HepG2 (cell line): ENCODE results near the gene LZTS2. TPM values are rescaled to one million over a fixed set of nuclear protein-coding genes. Genes with fewer than 3 reads are reported as not detected.

Source experiments
- ATAC-seq: fragments of 200-7000 bp; cut with Tn5 transposase; 3 replicates; pipeline ENCODE4 v1.9.1; 2020; ENCODE audit warnings: mild to moderate bottlenecking, moderate library complexity
- BruUV-seq: library from RNA; stranded (reverse); fragments of 400-500 nt; replicated peaks from 2 replicates; lab custom pipeline; 2021; lab: Mats Ljungman, UMichigan
- CTCF ChIA-PET: fragments of 300-600 bp; formaldehyde crosslinking; extraction: SDS; loops from one replicate; lab custom pipeline; 2021; ENCODE audit warnings: low total read pairs, inconsistent platforms, low intra/inter-chr PET ratio; lab: Yijun Ruan, JAX
- POLR2A ChIA-PET: fragments of 350-600 bp; sonication (Branson Sonifier 250); formaldehyde crosslinking; loops from one replicate; lab custom pipeline; 2020; ENCODE audit warnings: antibody characterized with exemption, inconsistent platforms; lab: Yijun Ruan, JAX
- DNase-seq: peaks from one replicate; pipeline ENCODE4 v3.0.0-alpha.2; 2015; ENCODE audit warnings: low spot score
- FAIRE-seq: peaks from 3 replicates; lab custom pipeline; 2011; peaks lifted over from hg19 to GRCh38; lab: Jason Lieb, UNC
- H2AFZ ChIP-seq: one replicate; pipeline ENCODE4 v1.6.1; 2011; ENCODE audit warnings: low read length, inconsistent platforms
- H3K27ac ChIP-seq: fragments of 300-600 bp; 3 replicates; pipeline ENCODE4 v1.8.0; 2011; ENCODE audit warnings: mixed run types, mild to moderate bottlenecking, mixed read lengths, low read length, inconsistent platforms; ENCODE audit not compliant: insufficient read depth; ENCODE audit errors: extremely low read length
- H3K27me3 ChIP-seq, 2 experiments: fragments of 200-600 bp in 1 of 2; 2 replicates in 1 of 2; 3 replicates in 1 of 2; pipeline versions ENCODE4 v1.6.0 to v1.8.0; 2011; ENCODE audit warnings: low read length in 2 of 2, mild to moderate bottlenecking in 2 of 2, moderate library complexity in 2 of 2, inconsistent platforms in 1 of 2; ENCODE audit not compliant: insufficient read depth in 2 of 2, control insufficient read depth in 1 of 2
- H3K36me3 ChIP-seq, 2 experiments: fragments of 200-600 bp in 1 of 2; replicated peaks in 1 of 2; 2 replicates in 1 of 2; 3 replicates in 1 of 2; pipeline versions ENCODE4 v1.5.1 to v1.8.0; 2011; ENCODE audit warnings: low read length in 2 of 2, inconsistent platforms in 1 of 2; ENCODE audit not compliant: insufficient read depth in 2 of 2, control insufficient read depth in 1 of 2
- H3K4me1 ChIP-seq: 2 replicates; pipeline ENCODE4 v1.5.1; 2012; ENCODE audit warnings: low read length, inconsistent platforms; ENCODE audit not compliant: insufficient read depth
- H3K4me2 ChIP-seq: 2 replicates; pipeline ENCODE4 v1.6.0; 2011; ENCODE audit warnings: low read depth, low read length, inconsistent platforms
- H3K4me3 ChIP-seq, 3 experiments: fragments of 200-600 bp in 1 of 3; sonication (generic), shearing (Covaris generic) in 1 of 3; replicated peaks in 1 of 3; 2 replicates each; pipeline ENCODE4 v1.5.1; 2011 to 2016; ENCODE audit warnings: low read length in 3 of 3, inconsistent platforms in 2 of 3, low read depth in 2 of 3, mild to moderate bottlenecking in 2 of 3, control low read depth in 1 of 3, mixed read lengths in 1 of 3; ENCODE audit not compliant: insufficient read depth in 1 of 3
- H3K79me2 ChIP-seq: one replicate; pipeline ENCODE4 v1.6.1; 2011; ENCODE audit warnings: low read length, inconsistent platforms; ENCODE audit not compliant: insufficient read depth
- H3K9ac ChIP-seq: 2 replicates; pipeline ENCODE4 v1.6.0; 2011; ENCODE audit warnings: mild to moderate bottlenecking, low read depth, low read length, inconsistent platforms; ENCODE audit not compliant: insufficient read depth
- H3K9me3 ChIP-seq: 2 replicates; pipeline ENCODE4 v1.5.1; 2012; ENCODE audit warnings: mild to moderate bottlenecking, low read length
- H4K20me1 ChIP-seq: 2 replicates; pipeline ENCODE4 v1.6.0; 2011; ENCODE audit warnings: inconsistent platforms, mild to moderate bottlenecking, low read length, moderate library complexity; ENCODE audit not compliant: insufficient read depth
- ASH2L ChIP-seq: fragments of 300-600, 200-600 bp; sonication (generic); IDR thresholded peaks from 2 replicates; pipeline ENCODE4 v1.7.0; 2017; ENCODE audit warnings: low read depth, mild to moderate bottlenecking, moderate library complexity, mixed read lengths, low read length; ENCODE audit not compliant: insufficient read length
- BRF2 ChIP-seq: sonication (generic); formaldehyde crosslinking; IDR thresholded peaks from 2 replicates; pipeline ENCODE4 v1.8.1; 2022; ENCODE audit warnings: mild to moderate bottlenecking, missing genetic modification reagents
- CEBPG ChIP-seq: IDR thresholded peaks from 2 replicates; pipeline ENCODE4 v1.6.1; 2016
- DNMT3B ChIP-seq: conservative IDR thresholded peaks from 2 replicates; pipeline ENCODE4 v1.6.1; 2016; ENCODE audit warnings: missing biosample characterization, control low read depth
- POGK ChIP-seq: sonication (generic); formaldehyde crosslinking; conservative IDR thresholded peaks from 2 replicates; pipeline ENCODE4 v1.8.0; 2022; ENCODE audit warnings: mild to moderate bottlenecking, moderate library complexity, missing genetic modification reagents
- PTBP1 ChIP-seq: fragments of 200-400 bp; formaldehyde crosslinking; IDR thresholded peaks from 2 replicates; pipeline ENCODE4 v1.6.1; 2018; ENCODE audit warnings: low read length, low read depth; ENCODE audit not compliant: poor library complexity, severe bottlenecking
- REXO4 ChIP-seq: sonication (generic); formaldehyde crosslinking; IDR thresholded peaks from 2 replicates; pipeline ENCODE4 v1.8.0; 2022; ENCODE audit warnings: missing genetic modification reagents, mild to moderate bottlenecking, borderline replicate concordance
- SNAPC2 ChIP-seq: sonication (generic); formaldehyde crosslinking; IDR thresholded peaks from 2 replicates; pipeline ENCODE4 v1.8.1; 2022; ENCODE audit warnings: mild to moderate bottlenecking, missing genetic modification reagents
- SP2 ChIP-seq: sonication (generic); formaldehyde crosslinking; IDR thresholded peaks from 2 replicates; pipeline ENCODE4 v1.5.1; 2020; ENCODE audit warnings: mild to moderate bottlenecking, missing genetic modification reagents
- ZNF580 ChIP-seq: IDR thresholded peaks from 2 replicates; pipeline ENCODE4 v1.6.1; 2016; ENCODE audit warnings: low read depth, borderline replicate concordance
- WGBS: methylation state at CpG from one replicate; pipeline ENCODE4 v1.1.6; 2017; ENCODE audit warnings: low lambda C conversion rate; 5-methylcytosine and 5-hydroxymethylcytosine counted together
- in situ Hi-C: cut with HindIII; loops from 2 replicates; pipeline ENCODE4 v1.10.0; 2017; ENCODE audit warnings: low pct_unique_long_range_greater_than_20kb; ENCODE audit not compliant: extremely low pct_ligation_motif_present
- intact Hi-C: fragments of 100-400 bp; cut with micrococcal nuclease; formaldehyde crosslinking; loops from one replicate; pipeline ENCODE4 v1.10.0; 2022; ENCODE audit not compliant: unreplicated experiment
- polyA plus RNA-seq, 8 experiments: library from polyadenylated mRNA; depleted of rRNA in 3 of 8; stranded (reverse) in 7 of 8; unstranded in 1 of 8; fragments of >200 nt; fragmentation: Illumina TruSeq in 4 of 8; extraction: Trizol in 4 of 8; gene quantifications; 2 replicates each; pipeline versions ENCODE4 v1.2.1 to v1.2.3, GENCODE V29; 2011 to 2016; ENCODE audit warnings: low read depth in 4 of 8, missing spikeins in 1 of 8, mixed read lengths in 1 of 8; ENCODE audit not compliant: insufficient read depth in 1 of 8
- total RNA-seq, 5 experiments: library from RNA; depleted of rRNA; stranded (reverse); fragments of >200 nt; fragmentation: Illumina TruSeq; extraction: Trizol; gene quantifications; 2 replicates each; pipeline ENCODE4 v1.2.3, GENCODE V29; 2016; ENCODE audit warnings: low read depth in 1 of 5
- TF ChIP-seq, protein P1 (sequence below): sonication (generic); formaldehyde crosslinking; IDR thresholded peaks from 2 replicates; pipeline ENCODE4 v1.5.0; 2020; ENCODE audit warnings: mild to moderate bottlenecking, missing genetic modification reagents
- TF ChIP-seq, protein P2 (sequence below): sonication (generic); formaldehyde crosslinking; IDR thresholded peaks from 2 replicates; pipeline ENCODE4 v1.5.1; 2020; ENCODE audit warnings: missing genetic modification reagents, mild to moderate bottlenecking, borderline replicate concordance
- TF ChIP-seq, protein P3 (sequence below): sonication (generic); formaldehyde crosslinking; IDR thresholded peaks from 2 replicates; pipeline ENCODE4 v1.5.1; 2020; ENCODE audit warnings: mild to moderate bottlenecking, missing genetic modification reagents, moderate library complexity

The LZTS2 gene
- total and polyA plus RNA-seq, 2 of the 13 experiments (the other 11 are each of a cell fraction or from before 2014, with no cell fraction given), result 43.6 to 65.6 TPM

- DNase-seq (no peak), FAIRE-seq (no peak), ATAC-seq (peak; percentile 3; the same call in 1 of the 3 replicates)
- WGBS, result 2% methylated on average over 2 of the region's 2 CpGs
- Histone ChIP-seq H3K9me3 (no peaks in the 10 kb centered on the region), H4K20me1 (no peaks in the 10 kb centered on the region), H3K4me2 (peak overlapping the region; percentile 89), H3K27ac (peak overlapping the region; percentile 87), H3K4me3 (peak overlapping the region; percentile 51 to 74 (median 52)), H3K36me3 (peaks cover 0 to 4% of the 10 kb centered on the region in 2 experiments; a peak in 2 of 5 replicates), H3K27me3 (no peaks in the 10 kb centered on the region; a peak in 1 of 5 replicates), H3K9ac (peak overlapping the region; percentile 78), H3K79me2 (no peaks in the 10 kb centered on the region), H2AFZ (peak overlapping the region; percentile 12), H3K4me1 (peaks cover 61% of the 10 kb centered on the region)
- POLR2A ChIA-PET, result interaction anchor here (0.7 to 5.9 kb wide), 15 partner anchors 8 to 98 kb away, joined by 3 to 141 read pairs (median 9); partner anchors contain the start of genes KAZALD1, PDZD7 and SFXN3
- BruUV-seq, result TSS peak; percentile 89
- intact Hi-C loops, result no loop called here
- CTCF ChIA-PET, result interaction anchor here (0.7 to 4.2 kb wide), 2 partner anchors 24 to 26 kb away, joined by 3 to 45 read pairs; no protein-coding TSS in a partner anchor
- in situ Hi-C loops, result no loop called here
- no peak for TF ChIP-seq POGK
- no peak for TF ChIP-seq DNMT3B (CRISPR knock-in tag)
- no peak for TF ChIP-seq PTBP1
- no peak for TF ChIP-seq CEBPG
- TF ChIP-seq BRF2, result no peak
- TF ChIP-seq, protein P1, sequence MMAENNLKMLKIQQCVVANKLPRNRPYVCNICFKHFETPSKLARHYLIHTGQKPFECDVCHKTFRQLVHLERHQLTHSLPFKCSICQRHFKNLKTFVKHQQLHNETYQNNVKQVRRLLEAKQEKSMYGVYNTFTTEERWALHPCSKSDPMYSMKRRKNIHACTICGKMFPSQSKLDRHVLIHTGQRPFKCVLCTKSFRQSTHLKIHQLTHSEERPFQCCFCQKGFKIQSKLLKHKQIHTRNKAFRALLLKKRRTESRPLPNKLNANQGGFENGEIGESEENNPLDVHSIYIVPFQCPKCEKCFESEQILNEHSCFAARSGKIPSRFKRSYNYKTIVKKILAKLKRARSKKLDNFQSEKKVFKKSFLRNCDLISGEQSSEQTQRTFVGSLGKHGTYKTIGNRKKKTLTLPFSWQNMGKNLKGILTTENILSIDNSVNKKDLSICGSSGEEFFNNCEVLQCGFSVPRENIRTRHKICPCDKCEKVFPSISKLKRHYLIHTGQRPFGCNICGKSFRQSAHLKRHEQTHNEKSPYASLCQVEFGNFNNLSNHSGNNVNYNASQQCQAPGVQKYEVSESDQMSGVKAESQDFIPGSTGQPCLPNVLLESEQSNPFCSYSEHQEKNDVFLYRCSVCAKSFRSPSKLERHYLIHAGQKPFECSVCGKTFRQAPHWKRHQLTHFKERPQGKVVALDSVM (CRISPR knock-in tag), result peak; percentile 91
- peak; percentile 5; the same call in 1 of the 2 replicates for TF ChIP-seq ZNF580 (CRISPR knock-in tag)
- TF ChIP-seq, protein P2, sequence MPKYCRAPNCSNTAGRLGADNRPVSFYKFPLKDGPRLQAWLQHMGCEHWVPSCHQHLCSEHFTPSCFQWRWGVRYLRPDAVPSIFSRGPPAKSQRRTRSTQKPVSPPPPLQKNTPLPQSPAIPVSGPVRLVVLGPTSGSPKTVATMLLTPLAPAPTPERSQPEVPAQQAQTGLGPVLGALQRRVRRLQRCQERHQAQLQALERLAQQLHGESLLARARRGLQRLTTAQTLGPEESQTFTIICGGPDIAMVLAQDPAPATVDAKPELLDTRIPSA (CRISPR knock-in tag), result no peak
- TF ChIP-seq SNAPC2, result 0 out of 2 replicates have a peak, but pooled peaks have one; percentile 48
- TF ChIP-seq SP2 (CRISPR knock-in tag), result no peak
- TF ChIP-seq, protein P3, sequence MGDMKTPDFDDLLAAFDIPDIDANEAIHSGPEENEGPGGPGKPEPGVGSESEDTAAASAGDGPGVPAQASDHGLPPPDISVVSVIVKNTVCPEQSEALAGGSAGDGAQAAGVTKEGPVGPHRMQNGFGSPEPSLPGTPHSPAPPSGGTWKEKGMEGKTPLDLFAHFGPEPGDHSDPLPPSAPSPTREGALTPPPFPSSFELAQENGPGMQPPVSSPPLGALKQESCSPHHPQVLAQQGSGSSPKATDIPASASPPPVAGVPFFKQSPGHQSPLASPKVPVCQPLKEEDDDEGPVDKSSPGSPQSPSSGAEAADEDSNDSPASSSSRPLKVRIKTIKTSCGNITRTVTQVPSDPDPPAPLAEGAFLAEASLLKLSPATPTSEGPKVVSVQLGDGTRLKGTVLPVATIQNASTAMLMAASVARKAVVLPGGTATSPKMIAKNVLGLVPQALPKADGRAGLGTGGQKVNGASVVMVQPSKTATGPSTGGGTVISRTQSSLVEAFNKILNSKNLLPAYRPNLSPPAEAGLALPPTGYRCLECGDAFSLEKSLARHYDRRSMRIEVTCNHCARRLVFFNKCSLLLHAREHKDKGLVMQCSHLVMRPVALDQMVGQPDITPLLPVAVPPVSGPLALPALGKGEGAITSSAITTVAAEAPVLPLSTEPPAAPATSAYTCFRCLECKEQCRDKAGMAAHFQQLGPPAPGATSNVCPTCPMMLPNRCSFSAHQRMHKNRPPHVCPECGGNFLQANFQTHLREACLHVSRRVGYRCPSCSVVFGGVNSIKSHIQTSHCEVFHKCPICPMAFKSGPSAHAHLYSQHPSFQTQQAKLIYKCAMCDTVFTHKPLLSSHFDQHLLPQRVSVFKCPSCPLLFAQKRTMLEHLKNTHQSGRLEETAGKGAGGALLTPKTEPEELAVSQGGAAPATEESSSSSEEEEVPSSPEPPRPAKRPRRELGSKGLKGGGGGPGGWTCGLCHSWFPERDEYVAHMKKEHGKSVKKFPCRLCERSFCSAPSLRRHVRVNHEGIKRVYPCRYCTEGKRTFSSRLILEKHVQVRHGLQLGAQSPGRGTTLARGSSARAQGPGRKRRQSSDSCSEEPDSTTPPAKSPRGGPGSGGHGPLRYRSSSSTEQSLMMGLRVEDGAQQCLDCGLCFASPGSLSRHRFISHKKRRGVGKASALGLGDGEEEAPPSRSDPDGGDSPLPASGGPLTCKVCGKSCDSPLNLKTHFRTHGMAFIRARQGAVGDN, result peak; percentile 27; the same call in 1 of the 2 replicates
- TF ChIP-seq ASH2L, result peak; percentile 10
- TF ChIP-seq REXO4 (CRISPR knock-in tag), result no peak
These were observed 43.7 kb downstream of the LZTS2 start for GRCh38 chr10:101043363-101043707.
